Measurements from ENCODE around the gene RWDD4.

Gene RWDD4

DNA sequence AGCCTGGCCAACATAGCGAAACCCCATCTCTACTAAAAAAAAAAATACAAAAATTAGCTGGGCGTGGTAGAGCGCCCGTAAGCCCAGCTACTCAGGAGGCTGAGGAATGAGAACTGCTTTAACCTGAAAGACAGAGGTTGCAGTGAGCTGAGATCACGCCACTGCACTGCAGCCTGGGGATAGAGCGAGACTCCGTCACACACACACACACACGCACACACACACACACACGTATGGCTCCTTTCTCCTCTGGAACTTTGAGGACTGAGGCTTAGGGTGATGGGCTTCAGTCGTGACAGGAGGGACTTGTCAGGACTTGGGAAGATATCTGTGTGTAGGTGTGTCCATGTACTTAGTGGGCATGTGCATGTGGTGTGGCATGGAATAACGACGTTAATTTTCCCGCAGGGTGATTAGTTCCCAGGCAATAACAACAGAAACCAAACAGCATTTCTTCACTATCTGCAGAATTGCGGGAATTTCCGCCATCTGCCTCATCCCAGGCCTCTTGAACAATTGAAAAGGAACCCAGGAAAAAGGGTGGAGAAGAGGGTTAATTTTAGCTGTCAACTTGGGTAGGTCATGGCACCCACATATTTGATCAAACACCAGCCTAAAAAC, 47.7 kb downstream of the RWDD4 start:
- TF ChIP-seq, protein P1, sequence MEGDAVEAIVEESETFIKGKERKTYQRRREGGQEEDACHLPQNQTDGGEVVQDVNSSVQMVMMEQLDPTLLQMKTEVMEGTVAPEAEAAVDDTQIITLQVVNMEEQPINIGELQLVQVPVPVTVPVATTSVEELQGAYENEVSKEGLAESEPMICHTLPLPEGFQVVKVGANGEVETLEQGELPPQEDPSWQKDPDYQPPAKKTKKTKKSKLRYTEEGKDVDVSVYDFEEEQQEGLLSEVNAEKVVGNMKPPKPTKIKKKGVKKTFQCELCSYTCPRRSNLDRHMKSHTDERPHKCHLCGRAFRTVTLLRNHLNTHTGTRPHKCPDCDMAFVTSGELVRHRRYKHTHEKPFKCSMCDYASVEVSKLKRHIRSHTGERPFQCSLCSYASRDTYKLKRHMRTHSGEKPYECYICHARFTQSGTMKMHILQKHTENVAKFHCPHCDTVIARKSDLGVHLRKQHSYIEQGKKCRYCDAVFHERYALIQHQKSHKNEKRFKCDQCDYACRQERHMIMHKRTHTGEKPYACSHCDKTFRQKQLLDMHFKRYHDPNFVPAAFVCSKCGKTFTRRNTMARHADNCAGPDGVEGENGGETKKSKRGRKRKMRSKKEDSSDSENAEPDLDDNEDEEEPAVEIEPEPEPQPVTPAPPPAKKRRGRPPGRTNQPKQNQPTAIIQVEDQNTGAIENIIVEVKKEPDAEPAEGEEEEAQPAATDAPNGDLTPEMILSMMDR (IDR thresholded peaks at IDR 0.05; ENCODE audit: low read depth, low read length): no peak
- no peak overlapping the region for H3K4me3 ChIP-seq (ENCODE audit: low read depth, low read length)
- no peak for DNase-seq (ENCODE audit: low read depth, low spot score)
- in situ Hi-C loops (cut with HindIII; ENCODE audit: low sequenced_read_pairs): no loop called here

DNA sequence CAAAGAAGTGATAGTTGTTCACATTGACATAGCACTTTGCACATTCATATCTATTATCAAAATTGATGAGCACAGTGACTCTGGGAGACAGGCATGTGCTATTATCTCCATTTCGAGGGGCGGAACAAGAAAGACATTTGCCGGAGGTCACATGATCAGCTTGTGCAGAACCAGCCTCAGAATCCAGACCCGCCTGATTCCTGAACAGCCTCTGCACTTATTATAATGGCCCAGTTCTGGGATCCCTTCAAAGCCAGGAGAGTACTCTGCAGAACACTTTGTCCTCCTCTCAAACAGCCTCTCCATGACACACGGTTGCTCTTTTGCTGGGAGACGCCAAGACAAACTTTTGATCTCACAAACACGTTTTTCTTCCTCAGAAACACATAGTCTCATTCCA, 48.4 kb downstream of the RWDD4 start:
- no peak for DNase-seq (ENCODE audit: low read depth, low spot score)
- in situ Hi-C loops (cut with HindIII; ENCODE audit: low sequenced_read_pairs): no loop called here
- H3K4me3 ChIP-seq (ENCODE audit: low read depth, low read length): no peak overlapping the region
- TF ChIP-seq, protein P1 (IDR thresholded peaks at IDR 0.05; ENCODE audit: low read depth, low read length): no peak

DNA sequence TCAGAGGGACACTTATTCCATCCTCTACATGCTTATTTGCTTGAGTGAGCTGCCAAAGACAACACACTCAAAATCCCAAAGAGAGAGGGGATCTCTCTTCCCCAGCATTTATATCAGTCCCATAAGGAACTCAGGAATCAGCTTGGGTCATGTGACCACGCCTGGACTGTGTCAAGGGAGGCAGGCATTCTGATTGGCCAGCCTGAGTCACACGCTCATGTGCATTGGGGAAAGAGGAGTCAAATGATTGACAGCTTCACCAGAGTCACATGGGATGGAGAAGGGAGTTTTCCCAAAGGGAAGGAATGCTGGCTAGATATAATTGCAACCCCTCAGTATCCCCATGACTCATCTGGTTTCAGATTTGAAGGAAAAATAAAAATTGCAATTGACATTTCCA, 49.0 kb downstream of the RWDD4 start:
- H3K4me3 ChIP-seq (ENCODE audit: low read depth, low read length): no peak overlapping the region
- TF ChIP-seq, protein P1 (IDR thresholded peaks at IDR 0.05; ENCODE audit: low read depth, low read length): no peak
- DNase-seq (ENCODE audit: low read depth, low spot score): no peak
- in situ Hi-C loops (cut with HindIII; ENCODE audit: low sequenced_read_pairs): no loop called here

DNA sequence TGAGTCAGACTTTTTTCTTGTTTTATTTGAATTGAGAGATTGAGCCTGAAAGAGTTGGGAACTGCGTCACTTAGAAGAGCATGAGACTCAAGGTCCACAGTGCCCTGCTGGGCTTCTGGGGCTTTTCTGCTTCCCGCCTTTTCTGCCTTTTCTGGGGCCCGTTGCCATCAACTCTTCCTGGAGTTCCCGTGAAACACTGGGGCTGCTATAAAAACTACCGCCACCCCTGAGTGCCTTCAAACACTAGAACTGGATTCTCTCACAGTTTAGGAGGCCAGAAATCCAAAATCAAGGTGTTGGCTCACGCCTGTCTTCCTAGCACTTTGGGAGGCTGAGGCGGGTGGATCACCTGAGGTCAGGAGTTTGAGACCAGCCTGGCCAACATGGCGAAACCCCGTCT, 49.8 kb downstream of the RWDD4 start:
- TF ChIP-seq, protein P1 (IDR thresholded peaks at IDR 0.05; ENCODE audit: low read depth, low read length): no peak
- in situ Hi-C loops (cut with HindIII; ENCODE audit: low sequenced_read_pairs): no loop called here
- H3K4me3 ChIP-seq (ENCODE audit: low read depth, low read length): no peak overlapping the region
- DNase-seq (ENCODE audit: low read depth, low spot score): no peak

DNA sequence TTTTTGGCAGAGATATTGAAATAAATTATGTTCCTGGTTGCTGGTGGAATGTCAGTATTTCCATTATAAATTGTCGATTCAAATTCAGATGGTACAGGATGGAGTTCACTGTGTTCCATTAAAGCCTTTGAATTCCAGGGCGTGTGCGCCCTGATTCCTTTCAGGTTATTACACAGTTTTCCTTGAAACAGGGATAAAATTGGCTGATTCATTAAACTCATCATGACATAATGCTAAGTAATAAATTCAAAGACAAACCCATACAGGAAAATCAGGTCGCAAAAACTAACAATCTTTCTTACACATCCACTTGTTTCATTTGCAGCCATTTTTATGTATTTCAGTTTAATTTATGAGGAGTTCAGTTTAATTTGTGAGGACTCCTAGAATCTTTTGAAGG, 51.1 kb downstream of the RWDD4 start:
- no peak for DNase-seq (ENCODE audit: low read depth, low spot score)
- TF ChIP-seq, protein P1 (IDR thresholded peaks at IDR 0.05; ENCODE audit: low read depth, low read length): no peak
- in situ Hi-C loops (cut with HindIII; ENCODE audit: low sequenced_read_pairs): no loop called here
- no peak overlapping the region for H3K4me3 ChIP-seq (ENCODE audit: low read depth, low read length)

DNA sequence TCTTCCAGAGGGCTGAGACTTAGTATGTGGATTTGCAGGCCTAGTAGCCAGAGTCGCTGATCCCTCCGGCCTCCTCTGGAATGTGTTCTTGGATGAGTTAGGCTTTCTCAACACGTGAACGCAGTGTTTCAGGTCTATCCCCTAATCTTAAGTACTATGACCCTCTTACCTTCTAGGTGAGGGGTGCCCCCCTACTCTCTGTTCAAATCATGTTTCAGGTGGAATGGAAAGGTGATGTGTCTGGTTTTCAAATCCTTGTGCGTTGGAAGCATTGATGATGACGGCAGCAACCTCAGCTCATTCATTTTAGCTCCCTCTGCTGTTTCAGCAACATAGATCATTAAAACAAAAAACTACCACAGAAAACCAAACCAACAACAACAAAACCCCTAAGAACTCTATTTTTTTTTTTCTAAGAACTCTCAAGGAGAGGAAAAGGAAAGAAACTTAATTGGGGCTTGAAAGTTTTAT, 56.4 kb downstream of the RWDD4 start:
- no peak for DNase-seq (ENCODE audit: low read depth, low spot score)
- TF ChIP-seq, protein P1 (IDR thresholded peaks at IDR 0.05; ENCODE audit: low read depth, low read length): peak; percentile 35
- in situ Hi-C loops (cut with HindIII; ENCODE audit: low sequenced_read_pairs): no loop called here
- no peak overlapping the region for H3K4me3 ChIP-seq (ENCODE audit: low read depth, low read length)

Measured in astrocyte of the spinal cord (primary cell).